Mesenchymal stem cell (in vitro differentiated cells and primary cell): ENCODE measurements around the gene PEX10.

Source experiments
- DNase-seq: peaks from one replicate; pipeline ENCODE4 v3.0.0-alpha.2; 2013
- H2AFZ ChIP-seq: one replicate; pipeline ENCODE4 v1.6.1; 2013; ENCODE audit warnings: low read depth, mild to moderate bottlenecking, control low read depth, inconsistent platforms, low read length, moderate library complexity
- H2AK5ac ChIP-seq: 2 replicates; pipeline ENCODE4 v1.6.1; 2013; ENCODE audit warnings: low read length, moderate library complexity, mild to moderate bottlenecking, inconsistent platforms; ENCODE audit not compliant: severe bottlenecking
- H2BK120ac ChIP-seq: one replicate; pipeline ENCODE4 v1.6.1; 2013; ENCODE audit warnings: low read depth, mild to moderate bottlenecking, inconsistent platforms, low read length, moderate library complexity
- H2BK12ac ChIP-seq, 2 experiments: one replicate each; pipeline ENCODE4 v1.6.1; 2013; ENCODE audit warnings: inconsistent platforms in 2 of 2, low read length in 2 of 2, mild to moderate bottlenecking in 2 of 2, moderate library complexity in 2 of 2, control low read depth in 1 of 2
- H2BK15ac ChIP-seq: one replicate; pipeline ENCODE4 v1.6.1; 2013; ENCODE audit warnings: mild to moderate bottlenecking, low read depth, inconsistent platforms; ENCODE audit not compliant: poor library complexity, severe bottlenecking
- H2BK5ac ChIP-seq: 2 replicates; pipeline ENCODE4 v1.6.1; 2013; ENCODE audit warnings: low read depth, mild to moderate bottlenecking, low read length, control low read depth, inconsistent platforms; ENCODE audit not compliant: poor library complexity, severe bottlenecking
- H3K14ac ChIP-seq, 2 experiments: one replicate each; pipeline ENCODE4 v1.6.1; 2013; ENCODE audit warnings: inconsistent platforms in 2 of 2, low read length in 2 of 2, control low read depth in 1 of 2, mild to moderate bottlenecking in 1 of 2, moderate library complexity in 1 of 2
- H3K18ac ChIP-seq, 2 experiments: one replicate each; pipeline ENCODE4 v1.6.1; 2013; ENCODE audit warnings: inconsistent platforms in 2 of 2, low read length in 2 of 2, control low read depth in 1 of 2, low read depth in 1 of 2, mild to moderate bottlenecking in 1 of 2
- H3K23ac ChIP-seq, 2 experiments: one replicate each; pipeline ENCODE4 v1.6.1; 2013; ENCODE audit warnings: inconsistent platforms in 2 of 2, low read length in 2 of 2, mild to moderate bottlenecking in 2 of 2, moderate library complexity in 2 of 2, control low read depth in 1 of 2
- H3K27ac ChIP-seq: 2 replicates; pipeline ENCODE4 v1.5.1; 2013; ENCODE audit warnings: mild to moderate bottlenecking, moderate library complexity, low read length, control low read depth, inconsistent platforms; ENCODE audit not compliant: poor library complexity, severe bottlenecking
- H3K27me3 ChIP-seq, 2 experiments: 2 replicates each; pipeline versions ENCODE4 v1.6.1 to v1.7.0; 2013; ENCODE audit warnings: low read length in 2 of 2, mild to moderate bottlenecking in 2 of 2, moderate library complexity in 2 of 2, control low read depth in 1 of 2, inconsistent platforms in 1 of 2; ENCODE audit not compliant: control insufficient read depth in 1 of 2, insufficient read depth in 1 of 2
- H3K36me3 ChIP-seq, 2 experiments: 2 replicates each; pipeline versions ENCODE4 v1.6.1 to v1.7.0; 2013; ENCODE audit warnings: low read length in 2 of 2, control low read depth in 1 of 2, inconsistent platforms in 1 of 2, low read depth in 1 of 2, mild to moderate bottlenecking in 1 of 2; ENCODE audit not compliant: insufficient read depth in 2 of 2, control insufficient read depth in 1 of 2
- H3K4ac ChIP-seq, 2 experiments: one replicate each; pipeline ENCODE4 v1.6.1; 2013; ENCODE audit warnings: inconsistent platforms in 2 of 2, low read length in 2 of 2, mild to moderate bottlenecking in 2 of 2, moderate library complexity in 2 of 2, control low read depth in 1 of 2, low read depth in 1 of 2
- H3K4me1 ChIP-seq: 2 replicates; pipeline ENCODE4 v1.6.1; 2013; ENCODE audit warnings: low read depth, low read length, control low read depth; ENCODE audit not compliant: control insufficient read depth, insufficient read depth
- H3K4me2 ChIP-seq: 2 replicates; pipeline ENCODE4 v1.6.1; 2013; ENCODE audit warnings: low read length, mild to moderate bottlenecking, inconsistent platforms; ENCODE audit not compliant: poor library complexity, severe bottlenecking
- H3K4me3 ChIP-seq, 2 experiments: 2 replicates each; pipeline versions ENCODE4 v1.5.1 to v1.7.0; 2013; ENCODE audit warnings: low read length in 2 of 2, mild to moderate bottlenecking in 2 of 2, control low read depth in 1 of 2, low read depth in 1 of 2; ENCODE audit not compliant: insufficient read depth in 1 of 2
- H3K79me1 ChIP-seq: replicated peaks from 2 replicates; pipeline ENCODE4 v1.6.1; 2013; ENCODE audit warnings: mild to moderate bottlenecking, control low read depth, low read length, inconsistent platforms; ENCODE audit not compliant: poor library complexity, severe bottlenecking
- H3K9ac ChIP-seq: 2 replicates; pipeline ENCODE4 v1.7.0; 2013; ENCODE audit warnings: mild to moderate bottlenecking, low read length, moderate library complexity
- H3K9me3 ChIP-seq: 2 replicates; pipeline ENCODE4 v1.7.0; 2013; ENCODE audit warnings: mild to moderate bottlenecking, low read length; ENCODE audit not compliant: control insufficient read depth
- H4K8ac ChIP-seq: one replicate; pipeline ENCODE4 v1.6.1; 2013; ENCODE audit warnings: inconsistent platforms, mild to moderate bottlenecking, low read length, moderate library complexity
- H4K91ac ChIP-seq: one replicate; pipeline ENCODE4 v1.6.1; 2013; ENCODE audit warnings: mild to moderate bottlenecking, low read length, inconsistent platforms
- WGBS: methylation state at CpG from one replicate; pipeline ENCODE4 v1.1.7; 2013; ENCODE audit warnings: mixed read lengths; 5-methylcytosine and 5-hydroxymethylcytosine counted together

PEX10 gene

DNA sequence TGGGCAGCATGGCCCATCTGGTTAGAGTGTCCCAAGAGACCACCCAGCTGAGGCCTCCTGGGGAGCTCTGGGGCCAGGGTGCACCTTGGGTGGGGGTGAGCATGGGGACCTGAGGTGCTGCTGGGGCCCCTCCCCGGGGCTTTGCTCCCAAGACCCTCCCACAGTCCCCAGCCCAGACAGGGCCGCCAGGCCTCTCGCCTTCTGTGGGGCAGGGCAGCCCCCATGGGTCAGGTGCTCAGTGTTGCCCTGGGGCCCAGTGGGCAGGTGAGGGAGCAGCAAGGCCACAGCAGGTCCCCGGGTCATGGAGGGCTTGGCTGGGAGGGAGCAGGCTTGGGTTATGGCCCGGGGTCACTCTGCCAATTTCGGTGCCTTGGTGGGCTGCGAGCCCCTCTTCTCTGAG lies 24.5 kb upstream of the PEX10 start:
- DNase-seq: no peak
- Histone ChIP-seq H3K4me2 (no peak overlapping the region), H4K8ac (no peak overlapping the region), H3K79me1 (no peaks in the 10 kb centered on the region), H2BK12ac (no peak overlapping the region), H3K36me3 (no peaks in the 10 kb centered on the region), H2AFZ (no peak overlapping the region), H3K23ac (no peak overlapping the region), H4K91ac (no peak overlapping the region), H3K4me3 (no peak overlapping the region), H3K9ac (no peak overlapping the region), H2AK5ac (no peak overlapping the region), H3K4me1 (peaks cover 5% of the 10 kb centered on the region), H2BK15ac (no peak overlapping the region), H2BK120ac (no peak overlapping the region), H3K27me3 (peaks cover 23 to 67% of the 10 kb centered on the region in 2 experiments), H3K9me3 (no peaks in the 10 kb centered on the region), H3K18ac (no peak overlapping the region), H2BK5ac (no peak overlapping the region), H3K14ac (no peak overlapping the region), H3K27ac (no peak overlapping the region), H3K4ac (no peak overlapping the region)
- WGBS: 85% methylated on average over 6 of the region's 7 CpGs

GRCh38 chr1:2435746-2436355 lies 23.5 kb upstream of the PEX10 start:
- no peak overlapping the region for H3K9ac ChIP-seq
- H3K4me2 ChIP-seq: no peak overlapping the region
- peaks cover 23 to 70% of the 10 kb centered on the region in 2 experiments for H3K27me3 ChIP-seq
- DNase-seq: no peak
- H2AFZ ChIP-seq: no peak overlapping the region
- no peak overlapping the region for H2BK120ac ChIP-seq
- no peak overlapping the region for H4K8ac ChIP-seq
- H3K18ac ChIP-seq: no peak overlapping the region
- no peak overlapping the region for H2BK5ac ChIP-seq
- H3K14ac ChIP-seq: no peak overlapping the region
- no peak overlapping the region for H3K4ac ChIP-seq
- no peaks in the 10 kb centered on the region for H3K79me1 ChIP-seq
- no peak overlapping the region for H2BK15ac ChIP-seq
- no peaks in the 10 kb centered on the region for H3K36me3 ChIP-seq
- H3K23ac ChIP-seq: no peak overlapping the region
- no peak overlapping the region for H4K91ac ChIP-seq
- H2BK12ac ChIP-seq: no peak overlapping the region
- no peaks in the 10 kb centered on the region for H3K4me1 ChIP-seq
- no peak overlapping the region for H3K27ac ChIP-seq
- no peak overlapping the region for H2AK5ac ChIP-seq
- H3K9me3 ChIP-seq: no peaks in the 10 kb centered on the region
- H3K4me3 ChIP-seq: no peak overlapping the region
- WGBS: 52% methylated on average over 2 of the region's 2 CpGs

- Histone ChIP-seq H3K27me3 (peaks cover 23 to 75% of the 10 kb centered on the region in 2 experiments), H3K14ac (no peak overlapping the region), H2BK120ac (no peak overlapping the region), H3K27ac (no peak overlapping the region), H4K8ac (no peak overlapping the region), H3K9me3 (no peaks in the 10 kb centered on the region), H2BK5ac (no peak overlapping the region), H4K91ac (no peak overlapping the region), H3K4ac (no peak overlapping the region), H3K4me1 (no peaks in the 10 kb centered on the region), H3K4me2 (no peak overlapping the region), H3K4me3 (no peak overlapping the region), H2AFZ (no peak overlapping the region), H3K18ac (no peak overlapping the region), H3K23ac (no peak overlapping the region), H3K36me3 (no peaks in the 10 kb centered on the region), H3K79me1 (no peaks in the 10 kb centered on the region), H3K9ac (no peak overlapping the region), H2BK12ac (no peak overlapping the region), H2AK5ac (no peak overlapping the region), H2BK15ac (no peak overlapping the region)
- DNase-seq: no peak
- 75% methylated on average over 9 of the region's 9 CpGs for WGBS
Measured at GRCh38 chr1:2435091-2435490, 22.7 kb upstream of the PEX10 start.

DNA sequence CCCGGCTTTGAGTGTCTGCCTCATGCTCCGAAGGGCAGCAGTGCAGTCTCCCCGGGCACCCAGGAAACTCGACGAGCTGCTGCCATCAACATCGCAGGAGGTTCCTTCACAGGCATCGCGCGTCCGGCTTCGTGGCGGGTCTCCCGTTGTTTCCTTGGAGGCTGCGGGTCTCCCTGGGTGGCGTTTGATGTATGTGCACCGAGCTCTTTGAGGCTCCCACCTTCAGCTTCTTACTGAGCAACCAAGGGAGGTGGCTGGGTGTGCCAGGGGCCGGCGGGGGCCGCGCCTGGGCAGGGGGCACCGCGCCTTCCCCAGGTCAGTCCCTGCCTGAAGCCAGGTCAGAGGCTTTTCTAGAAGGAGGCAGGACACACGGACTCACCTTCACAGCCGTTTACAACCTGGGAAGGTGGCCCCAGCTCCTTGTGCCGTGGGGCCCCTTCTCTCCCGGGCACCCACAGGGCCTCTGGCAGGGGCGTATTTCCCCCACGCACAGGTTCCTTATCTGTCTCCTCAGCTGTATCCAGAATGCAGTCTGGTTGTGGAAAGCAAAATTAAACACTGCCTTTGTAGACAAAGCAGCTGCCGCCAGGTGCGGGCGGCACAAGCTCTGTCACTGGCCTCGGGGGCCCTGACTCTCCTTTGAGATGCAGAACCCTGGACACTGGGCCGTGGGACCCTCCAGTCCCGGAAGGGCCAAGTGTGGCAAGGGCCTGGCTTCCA lies 21.7 kb upstream of the PEX10 start:
- H3K9me3 ChIP-seq: no peaks in the 10 kb centered on the region
- no peak overlapping the region for H3K4me3 ChIP-seq
- H3K14ac ChIP-seq: no peak overlapping the region
- no peak overlapping the region for H4K91ac ChIP-seq
- H3K4me1 ChIP-seq: no peaks in the 10 kb centered on the region
- H2AK5ac ChIP-seq: no peak overlapping the region
- H2BK120ac ChIP-seq: no peak overlapping the region
- no peak overlapping the region for H2AFZ ChIP-seq
- no peak overlapping the region for H3K27ac ChIP-seq
- no peak overlapping the region for H3K4me2 ChIP-seq
- no peaks in the 10 kb centered on the region for H3K79me1 ChIP-seq
- H2BK12ac ChIP-seq: no peak overlapping the region
- no peak overlapping the region for H3K23ac ChIP-seq
- DNase-seq: no peak
- H3K18ac ChIP-seq: no peak overlapping the region
- no peak overlapping the region for H2BK15ac ChIP-seq
- H3K36me3 ChIP-seq: no peaks in the 10 kb centered on the region
- H3K27me3 ChIP-seq: peaks cover 23 to 85% of the 10 kb centered on the region in 2 experiments
- 87% methylated on average over 34 of the region's 34 CpGs for WGBS
- H2BK5ac ChIP-seq: no peak overlapping the region
- H3K9ac ChIP-seq: no peak overlapping the region
- H3K4ac ChIP-seq: no peak overlapping the region
- H4K8ac ChIP-seq: no peak overlapping the region
